GM20000 (cell line): ENCODE measurements around the gene TBL1Y.

Experiments used
- DNase-seq: peaks from one replicate; pipeline ENCODE4 v3.0.0; 2012; ENCODE audit warnings: low spot score
- TF ChIP-seq, protein P1 (sequence below): IDR thresholded peaks from 2 replicates; pipeline ENCODE4 v1.5.1; 2012; ENCODE audit warnings: mild to moderate bottlenecking, control low read depth; ENCODE audit errors: extremely low read depth, missing control alignments

The TBL1Y gene

DNA sequence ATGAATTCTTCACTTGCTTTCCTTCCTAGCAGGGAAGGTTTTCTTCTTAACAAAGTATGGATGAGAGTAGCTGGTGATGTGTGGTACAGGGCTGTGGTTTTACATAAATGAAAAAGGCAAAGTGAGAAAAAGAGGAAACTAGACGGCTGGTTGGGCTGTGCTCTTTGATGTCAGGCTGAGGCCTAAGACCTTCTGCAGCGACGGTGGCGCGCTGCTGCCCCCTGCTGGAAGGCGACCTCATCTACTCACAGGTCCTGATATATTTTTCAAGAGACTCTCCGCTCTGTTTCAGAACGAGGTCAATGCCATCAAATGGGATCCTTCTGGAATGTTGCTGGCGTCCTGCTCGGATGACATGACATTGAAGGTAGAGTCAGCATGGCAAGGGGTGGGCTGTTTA lies 175.1 kb downstream of the TBL1Y start:
- DNase-seq, result peak; percentile 56
- TF ChIP-seq, protein P1, sequence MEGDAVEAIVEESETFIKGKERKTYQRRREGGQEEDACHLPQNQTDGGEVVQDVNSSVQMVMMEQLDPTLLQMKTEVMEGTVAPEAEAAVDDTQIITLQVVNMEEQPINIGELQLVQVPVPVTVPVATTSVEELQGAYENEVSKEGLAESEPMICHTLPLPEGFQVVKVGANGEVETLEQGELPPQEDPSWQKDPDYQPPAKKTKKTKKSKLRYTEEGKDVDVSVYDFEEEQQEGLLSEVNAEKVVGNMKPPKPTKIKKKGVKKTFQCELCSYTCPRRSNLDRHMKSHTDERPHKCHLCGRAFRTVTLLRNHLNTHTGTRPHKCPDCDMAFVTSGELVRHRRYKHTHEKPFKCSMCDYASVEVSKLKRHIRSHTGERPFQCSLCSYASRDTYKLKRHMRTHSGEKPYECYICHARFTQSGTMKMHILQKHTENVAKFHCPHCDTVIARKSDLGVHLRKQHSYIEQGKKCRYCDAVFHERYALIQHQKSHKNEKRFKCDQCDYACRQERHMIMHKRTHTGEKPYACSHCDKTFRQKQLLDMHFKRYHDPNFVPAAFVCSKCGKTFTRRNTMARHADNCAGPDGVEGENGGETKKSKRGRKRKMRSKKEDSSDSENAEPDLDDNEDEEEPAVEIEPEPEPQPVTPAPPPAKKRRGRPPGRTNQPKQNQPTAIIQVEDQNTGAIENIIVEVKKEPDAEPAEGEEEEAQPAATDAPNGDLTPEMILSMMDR, result peak; percentile 60

GRCh38 chrY:7092836-7093235 lies 182.3 kb downstream of the TBL1Y start:
- no peak for DNase-seq
- TF ChIP-seq, protein P1, result peak; percentile 43

DNA sequence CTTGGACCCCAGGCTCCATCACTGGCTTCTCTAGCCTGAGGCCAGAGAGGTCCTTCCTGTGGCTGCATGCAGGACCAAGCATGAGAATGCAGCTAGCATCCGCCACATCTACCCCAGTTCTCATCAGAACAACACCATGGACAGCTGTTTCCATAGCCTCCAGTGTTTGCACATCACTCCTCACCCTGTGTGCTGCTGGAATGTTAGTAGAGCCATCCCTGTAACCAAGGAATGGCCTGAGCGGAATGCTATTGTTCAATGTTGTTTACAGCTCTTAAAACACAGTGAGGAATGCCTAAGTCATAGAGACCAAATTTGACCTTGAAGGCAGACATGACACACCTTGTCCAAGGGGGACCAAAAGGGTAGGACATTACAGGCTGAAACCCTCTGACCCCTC lies 183.9 kb downstream of the TBL1Y start:
- TF ChIP-seq, protein P1, result no peak
- DNase-seq, result no peak

- DNase-seq, result no peak
- TF ChIP-seq, protein P1, result no peak
Observed at GRCh38 chrY:7097021-7097420, 186.5 kb downstream of the TBL1Y start.

DNA sequence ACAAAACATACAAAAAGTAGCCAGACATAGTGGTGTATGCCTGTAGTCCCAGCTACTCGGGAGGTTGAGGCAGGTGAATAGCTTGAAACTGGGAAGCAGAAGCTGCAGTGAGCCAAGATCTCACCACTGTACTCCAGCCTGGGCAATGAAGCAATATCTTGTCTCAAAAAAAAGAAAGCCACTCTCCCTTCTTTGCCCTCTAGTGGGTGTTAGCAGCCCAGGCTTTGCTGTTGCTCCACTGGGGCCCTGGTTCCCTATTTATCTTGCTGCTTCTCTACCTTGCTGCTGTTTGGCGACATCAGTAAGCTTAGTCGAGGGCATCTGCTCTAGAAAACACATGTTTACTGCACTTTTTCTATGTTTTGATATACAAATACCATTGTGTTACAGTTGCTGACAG lies 189.2 kb downstream of the TBL1Y start:
- no peak for DNase-seq
- TF ChIP-seq, protein P1, result no peak

DNA sequence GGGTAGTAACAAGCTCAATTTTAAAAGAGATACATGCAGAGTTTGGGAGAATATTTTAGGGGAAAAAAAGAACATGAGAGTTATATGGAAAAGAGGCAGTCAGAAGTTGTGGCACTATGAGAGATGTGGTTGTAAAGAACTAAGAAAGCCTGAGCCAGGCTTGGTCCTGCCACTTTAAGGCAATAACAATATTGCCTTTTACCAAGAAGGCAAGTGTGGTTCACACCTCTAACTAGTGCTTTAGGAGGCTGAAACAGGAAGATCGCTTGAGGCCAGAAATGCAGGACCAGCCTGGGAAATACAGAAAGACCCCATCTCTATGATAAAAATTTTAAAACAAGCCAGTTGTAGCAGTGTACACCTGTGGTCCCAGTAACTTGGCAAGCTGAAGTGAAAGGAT lies 192.2 kb downstream of the TBL1Y start:
- TF ChIP-seq, protein P1, result no peak
- no peak for DNase-seq

DNA sequence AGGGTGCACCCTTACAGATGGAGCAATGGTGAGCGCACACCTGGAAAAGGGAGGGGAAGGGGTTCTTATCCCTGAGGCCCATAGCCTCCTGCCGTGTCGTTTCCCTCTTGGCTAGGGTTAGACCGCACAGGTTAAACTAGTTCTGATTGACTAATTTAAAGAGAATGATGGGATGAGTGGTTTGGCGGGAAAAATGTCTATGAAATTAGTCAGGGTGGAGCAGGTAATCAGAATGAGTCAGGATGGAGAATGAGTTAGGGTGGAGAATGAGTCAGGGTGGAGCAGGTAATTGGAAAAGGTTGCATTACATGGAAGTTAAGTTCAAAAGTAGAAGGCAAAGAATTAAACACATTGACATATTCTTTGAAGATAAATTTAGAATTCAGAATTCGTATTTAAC lies 196.7 kb downstream of the TBL1Y start:
- TF ChIP-seq, protein P1, result no peak
- no peak for DNase-seq
